ENCODE data around the gene PRPS2. TPM values are rescaled to one million over a fixed set of nuclear protein-coding genes. Genes with fewer than 3 reads are reported as not detected.

The PRPS2 gene
- total RNA-seq (2014; rRNA removed; shearing (Covaris generic)) = 79.8 and 86.3 TPM in 2 replicates

- no peaks in the 10 kb centered on the region for H3K4me1 ChIP-seq
- peaks cover 7% of the 10 kb centered on the region; the same call in 1 of the 2 replicates for H3K36me3 ChIP-seq
- no peaks in the 10 kb centered on the region for H3K9me3 ChIP-seq (replicated peaks)
- no peaks in the 10 kb centered on the region for H3K27me3 ChIP-seq
- peak within 1 kb of the TSS; percentile 44; the same call in 1 of the 2 replicates for H3K27ac ChIP-seq
- DNase-seq = peak; percentile 89 to 90
- H3K4me3 ChIP-seq = peak within 1 kb of the TSS; percentile 90
Observed at GRCh38 chrX:12791257-12792228, at the start of gene PRPS2. TSS of gene PRPS2 (plus strand) at chrX:12791412. CDS start at chrX:12791498, 86 bp downstream.

GRCh38 chrX:12741416-12741815, 49.8 kb upstream of the PRPS2 start:
- no peak overlapping the region for H3K27ac ChIP-seq
- no peak for DNase-seq
- H3K9me3 ChIP-seq (replicated peaks) = no peaks in the 10 kb centered on the region
- H3K4me3 ChIP-seq = no peak overlapping the region
- no peaks in the 10 kb centered on the region for H3K4me1 ChIP-seq
- no peaks in the 10 kb centered on the region for H3K36me3 ChIP-seq
- no peaks in the 10 kb centered on the region for H3K27me3 ChIP-seq

- no peak for DNase-seq
- no peaks in the 10 kb centered on the region for H3K27me3 ChIP-seq
- H3K4me3 ChIP-seq = no peak overlapping the region
- no peak overlapping the region for H3K27ac ChIP-seq
- H3K4me1 ChIP-seq = no peaks in the 10 kb centered on the region
- H3K9me3 ChIP-seq (replicated peaks) = no peaks in the 10 kb centered on the region
- H3K36me3 ChIP-seq = no peaks in the 10 kb centered on the region
Observed at GRCh38 chrX:12747433-12747832, 43.8 kb upstream of the PRPS2 start.

GRCh38 chrX:12751887-12752286, 39.3 kb upstream of the PRPS2 start:
- Histone ChIP-seq H3K4me3 (no peak overlapping the region), H3K27me3 (no peaks in the 10 kb centered on the region), H3K9me3 (replicated peaks) (no peaks in the 10 kb centered on the region), H3K36me3 (no peaks in the 10 kb centered on the region), H3K4me1 (no peaks in the 10 kb centered on the region), H3K27ac (no peak overlapping the region)
- no peak for DNase-seq

- Histone ChIP-seq H3K4me1 (no peaks in the 10 kb centered on the region), H3K27me3 (no peaks in the 10 kb centered on the region), H3K36me3 (no peaks in the 10 kb centered on the region), H3K4me3 (no peak overlapping the region), H3K9me3 (replicated peaks) (no peaks in the 10 kb centered on the region), H3K27ac (no peak overlapping the region)
- no peak for DNase-seq
Observed at GRCh38 chrX:12753366-12753765, 37.8 kb upstream of the PRPS2 start.

- H3K4me1 ChIP-seq = no peaks in the 10 kb centered on the region
- no peaks in the 10 kb centered on the region for H3K27me3 ChIP-seq
- H3K36me3 ChIP-seq = no peaks in the 10 kb centered on the region
- H3K4me3 ChIP-seq = no peak overlapping the region
- no peak for DNase-seq
- no peaks in the 10 kb centered on the region for H3K9me3 ChIP-seq (replicated peaks)
- no peak overlapping the region for H3K27ac ChIP-seq
Observed at GRCh38 chrX:12758291-12758690, 32.9 kb upstream of the PRPS2 start.

GRCh38 chrX:12767856-12768255, 23.4 kb upstream of the PRPS2 start:
- no peaks in the 10 kb centered on the region for H3K9me3 ChIP-seq (replicated peaks)
- H3K4me1 ChIP-seq = no peaks in the 10 kb centered on the region
- H3K4me3 ChIP-seq = no peak overlapping the region
- peaks cover 1% of the 10 kb centered on the region; the same call in 1 of the 2 replicates for H3K27me3 ChIP-seq
- H3K27ac ChIP-seq = no peak overlapping the region
- H3K36me3 ChIP-seq = no peaks in the 10 kb centered on the region
- no peak for DNase-seq

- H3K27ac ChIP-seq = no peak overlapping the region
- H3K4me3 ChIP-seq = no peak overlapping the region
- H3K36me3 ChIP-seq = no peaks in the 10 kb centered on the region
Observed at GRCh38 chrX:12768491-12768890, 22.7 kb upstream of the PRPS2 start.

GRCh38 chrX:12770440-12770839, 20.8 kb upstream of the PRPS2 start:
- DNase-seq = peak in 1 of 2 experiments; percentile 48
- Histone ChIP-seq H3K9me3 (replicated peaks) (no peaks in the 10 kb centered on the region), H3K4me1 (no peaks in the 10 kb centered on the region), H3K4me3 (no peak overlapping the region), H3K27ac (no peak overlapping the region), H3K36me3 (no peaks in the 10 kb centered on the region), H3K27me3 (peaks cover 3% of the 10 kb centered on the region; the same call in 1 of the 2 replicates)

More at GRCh38 chrX:12768491-12768890, 22.7 kb upstream of the PRPS2 start:
- no peak for DNase-seq
- no peaks in the 10 kb centered on the region for H3K9me3 ChIP-seq (replicated peaks)
- peaks cover 3% of the 10 kb centered on the region; the same call in 1 of the 2 replicates for H3K27me3 ChIP-seq
- no peaks in the 10 kb centered on the region for H3K4me1 ChIP-seq

- no peak overlapping the region for H3K27ac ChIP-seq
- no peak overlapping the region for H3K4me3 ChIP-seq
- H3K9me3 ChIP-seq (replicated peaks) = no peaks in the 10 kb centered on the region
- H3K4me1 ChIP-seq = no peaks in the 10 kb centered on the region
- peaks cover 3% of the 10 kb centered on the region; the same call in 1 of the 2 replicates for H3K27me3 ChIP-seq
- H3K36me3 ChIP-seq = no peaks in the 10 kb centered on the region
- DNase-seq = peak; percentile 8 to 27
Observed at GRCh38 chrX:12771445-12772069, 19.7 kb upstream of the PRPS2 start.

GRCh38 chrX:12777670-12778069, 13.5 kb upstream of the PRPS2 start:
- H3K27me3 ChIP-seq = peaks cover 3% of the 10 kb centered on the region; the same call in 1 of the 2 replicates
- DNase-seq = no peak
- H3K9me3 ChIP-seq (replicated peaks) = no peaks in the 10 kb centered on the region
- no peak overlapping the region for H3K27ac ChIP-seq
- H3K36me3 ChIP-seq = no peaks in the 10 kb centered on the region
- H3K4me3 ChIP-seq = no peak overlapping the region
- H3K4me1 ChIP-seq = no peaks in the 10 kb centered on the region

GRCh38 chrX:12779534-12779933, 11.7 kb upstream of the PRPS2 start:
- no peaks in the 10 kb centered on the region for H3K9me3 ChIP-seq (replicated peaks)
- H3K27me3 ChIP-seq = no peaks in the 10 kb centered on the region
- no peaks in the 10 kb centered on the region for H3K4me1 ChIP-seq
- DNase-seq = no peak
- H3K4me3 ChIP-seq = no peak overlapping the region
- no peak overlapping the region for H3K27ac ChIP-seq
- H3K36me3 ChIP-seq = no peaks in the 10 kb centered on the region

- Histone ChIP-seq H3K36me3 (peaks cover 3% of the 10 kb centered on the region; the same call in 1 of the 2 replicates), H3K27ac (no peak overlapping the region), H3K27me3 (0 out of 2 replicates have a peak, but pooled peaks cover 5% of the 10 kb centered on the region), H3K4me3 (no peak overlapping the region), H3K9me3 (replicated peaks) (no peaks in the 10 kb centered on the region), H3K4me1 (no peaks in the 10 kb centered on the region)
- no peak for DNase-seq
Observed at GRCh38 chrX:12788645-12789044, 2.6 kb upstream of the PRPS2 start.

GRCh38 chrX:12789976-12790375, 1.2 kb upstream of the PRPS2 start:
- Histone ChIP-seq H3K4me1 (no peaks in the 10 kb centered on the region), H3K4me3 (no peak overlapping the region)

GRCh38 chrX:12790885-12791256, 341 bp upstream of the PRPS2 start:
- H3K4me1 ChIP-seq = no peaks in the 10 kb centered on the region
- peak overlapping the region; percentile 90 for H3K4me3 ChIP-seq
- peaks cover 7% of the 10 kb centered on the region; the same call in 1 of the 2 replicates for H3K36me3 ChIP-seq
- H3K27me3 ChIP-seq = no peaks in the 10 kb centered on the region
- H3K27ac ChIP-seq = peak overlapping the region; percentile 44; the same call in 1 of the 2 replicates
- DNase-seq = no peak
- no peaks in the 10 kb centered on the region for H3K9me3 ChIP-seq (replicated peaks)

More at GRCh38 chrX:12789976-12790375, 1.2 kb upstream of the PRPS2 start:
- DNase-seq = no peak
- no peaks in the 10 kb centered on the region for H3K9me3 ChIP-seq (replicated peaks)
- peaks cover 5% of the 10 kb centered on the region; the same call in 1 of the 2 replicates for H3K36me3 ChIP-seq
- no peak overlapping the region for H3K27ac ChIP-seq
- H3K27me3 ChIP-seq = 0 out of 2 replicates have a peak, but pooled peaks cover 5% of the 10 kb centered on the region

Data from SJCRH30 (cell line).